GM13977 (cell line): ENCODE measurements around the gene WFDC9.
"Not testable (repeated sequence)": the region's sequence is repeated elsewhere in the genome, so short reads cannot be mapped to it uniquely, and the experiment has no call there.

ENCODE experiments used
- DNase-seq: peaks from one replicate; pipeline ENCODE4 v3.0.0; 2012; ENCODE audit warnings: low spot score
- in situ Hi-C: fragments of 300-500 bp; cut with MboI; formaldehyde crosslinking; loops from one replicate; pipeline ENCODE4 v1.12.0; 2022; ENCODE audit warnings: low sequenced_read_pairs, low pct_unique_long_range_greater_than_20kb, mixed read lengths, inconsistent platforms; ENCODE audit not compliant: unreplicated experiment
- TF ChIP-seq, protein P1 (sequence below): IDR thresholded peaks from 2 replicates; pipeline ENCODE4 v1.5.1; 2012; ENCODE audit warnings: mild to moderate bottlenecking, control low read depth; ENCODE audit not compliant: insufficient read depth; ENCODE audit errors: extremely low read depth, missing control alignments

WFDC9 gene

DNA sequence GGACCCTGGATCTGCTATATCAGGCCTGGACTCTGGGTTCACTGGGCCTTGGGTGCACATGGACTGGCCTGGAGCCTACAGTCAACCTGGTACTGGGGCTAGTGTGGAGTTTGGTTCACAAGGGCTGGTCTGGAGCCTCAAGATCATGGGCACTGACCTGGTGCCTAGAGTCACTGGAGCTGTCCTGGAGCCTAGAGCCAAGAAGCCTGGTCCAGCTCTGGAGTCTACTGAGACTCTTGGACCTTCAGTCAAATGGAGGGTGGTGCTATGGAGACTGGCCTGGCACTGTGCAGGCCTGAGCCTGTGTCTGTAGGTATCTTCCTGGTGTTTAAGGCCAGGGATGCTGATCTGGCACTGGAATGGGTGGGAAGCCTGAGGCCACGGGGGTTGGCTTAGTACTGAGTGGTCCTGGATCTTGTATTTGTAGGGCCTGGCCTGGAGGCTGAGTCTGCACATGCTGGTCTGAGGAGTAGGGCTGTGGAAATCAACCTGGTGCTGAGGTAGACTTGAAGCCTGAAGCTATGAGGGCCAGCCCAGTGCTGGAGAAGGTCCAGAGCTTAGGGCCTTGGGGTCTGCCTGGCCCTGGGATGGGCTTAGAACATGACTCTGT, 16.5 kb upstream of the WFDC9 start:
- TF ChIP-seq, protein P1, sequence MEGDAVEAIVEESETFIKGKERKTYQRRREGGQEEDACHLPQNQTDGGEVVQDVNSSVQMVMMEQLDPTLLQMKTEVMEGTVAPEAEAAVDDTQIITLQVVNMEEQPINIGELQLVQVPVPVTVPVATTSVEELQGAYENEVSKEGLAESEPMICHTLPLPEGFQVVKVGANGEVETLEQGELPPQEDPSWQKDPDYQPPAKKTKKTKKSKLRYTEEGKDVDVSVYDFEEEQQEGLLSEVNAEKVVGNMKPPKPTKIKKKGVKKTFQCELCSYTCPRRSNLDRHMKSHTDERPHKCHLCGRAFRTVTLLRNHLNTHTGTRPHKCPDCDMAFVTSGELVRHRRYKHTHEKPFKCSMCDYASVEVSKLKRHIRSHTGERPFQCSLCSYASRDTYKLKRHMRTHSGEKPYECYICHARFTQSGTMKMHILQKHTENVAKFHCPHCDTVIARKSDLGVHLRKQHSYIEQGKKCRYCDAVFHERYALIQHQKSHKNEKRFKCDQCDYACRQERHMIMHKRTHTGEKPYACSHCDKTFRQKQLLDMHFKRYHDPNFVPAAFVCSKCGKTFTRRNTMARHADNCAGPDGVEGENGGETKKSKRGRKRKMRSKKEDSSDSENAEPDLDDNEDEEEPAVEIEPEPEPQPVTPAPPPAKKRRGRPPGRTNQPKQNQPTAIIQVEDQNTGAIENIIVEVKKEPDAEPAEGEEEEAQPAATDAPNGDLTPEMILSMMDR, result no peak
- in situ Hi-C loops, result no loop called here
- no peak for DNase-seq

GRCh38 chr20:45646875-45647274, 15.8 kb upstream of the WFDC9 start:
- DNase-seq, result no peak
- in situ Hi-C loops, result no loop called here
- TF ChIP-seq, protein P1, result no peak

GRCh38 chr20:45645869-45646268, 14.8 kb upstream of the WFDC9 start:
- DNase-seq, in situ Hi-C loops: not testable (repeated sequence)

DNA sequence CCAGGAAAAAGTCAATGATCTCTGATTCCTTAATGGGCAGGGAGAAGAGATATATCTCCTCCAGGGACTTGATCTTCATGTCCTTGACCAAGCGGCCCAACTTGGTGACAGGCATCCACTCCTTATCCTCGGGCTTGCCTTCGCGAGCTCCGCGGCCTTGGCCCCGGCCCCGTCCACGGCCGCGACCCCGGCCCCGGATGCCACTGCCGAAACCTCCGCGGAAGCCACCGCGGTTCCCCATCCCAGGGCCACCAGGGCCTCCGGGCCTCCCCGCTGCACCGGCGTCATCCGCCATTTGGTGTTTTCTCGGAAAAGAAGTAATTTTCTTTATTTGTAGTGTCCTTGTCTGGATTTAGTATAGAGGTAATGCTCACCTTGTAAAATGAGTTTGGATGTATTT, 10.0 kb upstream of the WFDC9 start:
- DNase-seq, in situ Hi-C loops: not testable (repeated sequence)

DNA sequence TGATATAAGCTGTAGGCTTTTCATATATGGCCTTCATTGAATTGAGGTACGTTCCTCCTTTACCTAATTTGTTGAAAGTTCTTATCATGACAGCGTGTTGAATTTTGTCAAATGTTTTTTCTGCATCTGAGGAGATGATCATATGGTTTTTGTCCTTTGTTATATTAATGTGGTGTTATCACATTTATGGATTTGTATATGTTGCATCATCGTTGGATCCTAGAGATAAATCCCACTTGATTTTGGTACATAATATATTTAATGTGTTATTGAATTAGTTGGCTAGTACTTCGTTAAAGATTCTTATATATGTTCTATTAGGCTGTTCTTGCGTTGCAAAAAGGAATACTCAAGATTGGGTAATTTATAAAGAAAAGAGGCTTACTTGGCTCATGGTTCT, 8.6 kb upstream of the WFDC9 start:
- in situ Hi-C loops, result no loop called here
- TF ChIP-seq, protein P1, result no peak
- DNase-seq, result no peak

GRCh38 chr20:45636513-45636912, 5.4 kb upstream of the WFDC9 start:
- in situ Hi-C loops, result no loop called here
- TF ChIP-seq, protein P1, result no peak
- no peak for DNase-seq

DNA sequence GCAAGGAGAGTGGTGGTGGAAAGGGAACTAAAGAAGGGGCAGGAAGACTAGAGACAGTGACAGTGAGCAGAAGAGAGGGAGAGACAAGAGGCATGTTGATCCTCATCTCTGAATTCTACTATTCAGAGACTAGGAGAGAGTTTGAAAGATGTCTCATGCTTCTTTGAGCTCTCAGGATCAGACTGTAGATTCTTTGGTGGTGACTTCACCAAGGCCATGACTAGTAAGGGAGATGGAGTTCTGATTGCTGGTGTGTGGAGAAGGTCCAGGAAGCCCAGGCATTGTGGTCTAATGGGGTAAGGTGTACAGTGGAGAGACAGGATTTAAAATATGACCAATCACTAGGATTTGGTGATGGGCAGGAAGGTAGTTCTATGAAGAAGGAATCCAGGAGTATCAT, 713 bp downstream of the WFDC9 start:
- DNase-seq, result no peak
- TF ChIP-seq, protein P1, result no peak
- in situ Hi-C loops, result no loop called here
